GM19328 (cell line): ENCODE measurements around the gene TTC6.

Experiments
- ATAC-seq: cut with Tn5 transposase; IDR thresholded peaks from one replicate; pipeline ENCODE4 v1.9.1; 2021; ENCODE audit warnings: mild to moderate bottlenecking, moderate library complexity; ENCODE audit not compliant: unreplicated experiment

The TTC6 gene

DNA sequence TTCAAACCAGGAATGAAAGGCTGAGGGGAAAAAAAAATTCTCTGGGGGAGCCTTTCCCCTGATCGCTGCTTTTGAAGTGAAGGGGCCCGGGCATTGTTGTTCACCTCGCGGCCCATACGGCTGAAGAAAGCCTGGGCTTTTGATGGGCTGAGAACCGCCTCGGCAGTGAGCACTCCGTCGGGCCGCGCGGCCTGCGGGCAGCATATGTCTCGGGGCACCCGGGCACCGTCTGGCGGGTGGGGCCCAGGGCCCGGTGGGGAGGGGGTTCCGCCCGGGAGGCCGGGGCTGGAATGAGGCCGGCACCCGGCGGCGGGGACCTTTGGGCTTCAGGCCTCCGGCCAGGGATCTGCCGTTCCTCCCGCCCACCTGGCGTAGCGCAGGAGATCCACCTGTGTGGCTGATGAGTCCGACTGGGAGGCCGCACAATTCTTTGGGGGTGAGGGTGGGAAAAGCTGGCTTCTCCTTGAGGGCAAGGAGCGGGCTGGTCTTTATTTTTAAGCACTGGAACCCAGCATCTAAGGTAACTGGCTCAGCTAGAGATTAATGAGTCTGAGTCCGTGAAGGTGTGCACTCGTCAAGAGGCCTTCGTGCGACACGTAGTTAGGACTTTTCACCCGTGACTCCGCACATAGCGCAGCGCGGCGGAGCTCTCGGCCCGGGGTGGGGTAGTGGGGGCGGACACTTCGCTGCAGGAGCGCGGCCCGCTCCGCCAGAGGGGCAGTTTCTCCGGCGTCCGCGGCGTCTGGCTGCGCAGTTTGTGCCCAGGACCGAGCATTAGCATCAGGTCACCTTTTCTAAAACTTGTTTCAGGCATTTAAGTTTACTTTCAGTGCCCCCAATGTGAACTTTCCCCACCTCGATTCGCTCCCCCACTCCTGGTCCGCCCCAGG is 11.0 kb upstream of the TTC6 start:
- no peak for ATAC-seq

DNA sequence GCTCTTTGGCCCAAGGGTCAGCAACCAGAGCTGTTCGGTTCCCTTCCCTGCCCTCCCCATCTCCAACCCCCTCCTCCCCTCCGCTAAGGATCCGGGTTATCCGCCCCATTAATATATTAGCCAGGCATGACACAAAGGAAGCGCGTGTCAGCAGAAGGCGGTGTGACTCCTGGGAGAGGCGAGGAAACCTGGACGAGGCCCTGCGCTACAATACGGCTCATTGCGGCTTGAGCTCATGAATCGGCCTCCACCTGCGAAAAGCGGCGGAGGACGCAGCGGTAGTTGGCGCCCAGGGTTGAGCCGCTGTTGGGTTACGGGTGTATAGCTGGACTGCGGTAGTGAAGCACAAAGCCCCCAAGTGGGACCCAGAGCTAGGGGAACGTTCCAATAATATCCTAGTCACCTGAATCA is 10.3 kb upstream of the TTC6 start:
- no peak for ATAC-seq

DNA sequence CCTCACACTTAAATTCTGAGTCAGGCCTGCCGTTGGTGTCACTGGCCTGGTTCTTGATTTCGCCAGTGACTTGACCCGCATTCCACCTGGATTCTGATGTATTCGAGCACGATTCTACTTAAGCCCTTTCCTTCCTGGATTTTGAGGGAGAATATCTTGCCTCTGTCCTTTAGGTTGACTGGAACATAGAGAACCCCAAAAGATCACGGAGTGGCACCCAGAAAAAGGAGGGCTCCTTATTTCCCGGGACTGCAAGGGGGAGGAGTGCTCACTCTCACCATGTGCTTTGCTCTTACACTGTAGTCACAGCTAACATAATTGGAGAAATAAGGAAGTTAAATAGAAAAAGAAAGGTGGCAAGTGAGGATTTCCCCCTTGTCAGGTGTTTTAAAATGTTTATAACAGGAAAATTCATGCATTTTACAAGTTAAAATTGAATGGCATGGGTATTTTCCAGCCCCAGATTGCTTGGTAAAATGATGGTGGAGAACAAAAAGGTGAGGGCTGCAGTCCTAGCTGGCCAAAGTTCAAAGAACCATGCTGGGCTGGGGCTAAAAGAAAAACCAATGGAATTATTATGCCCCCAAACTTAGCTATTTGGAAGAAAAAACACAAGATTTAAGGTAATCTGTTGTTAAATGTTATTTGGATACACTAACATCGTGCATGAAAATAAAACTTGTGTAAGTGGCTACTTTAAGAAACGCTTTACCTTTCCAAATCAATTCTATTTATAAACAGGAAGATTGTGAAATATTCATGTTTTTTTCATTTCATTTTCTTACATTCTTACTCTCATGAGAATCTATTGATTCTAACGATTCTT is 9.2 kb upstream of the TTC6 start:
- no peak for ATAC-seq

DNA sequence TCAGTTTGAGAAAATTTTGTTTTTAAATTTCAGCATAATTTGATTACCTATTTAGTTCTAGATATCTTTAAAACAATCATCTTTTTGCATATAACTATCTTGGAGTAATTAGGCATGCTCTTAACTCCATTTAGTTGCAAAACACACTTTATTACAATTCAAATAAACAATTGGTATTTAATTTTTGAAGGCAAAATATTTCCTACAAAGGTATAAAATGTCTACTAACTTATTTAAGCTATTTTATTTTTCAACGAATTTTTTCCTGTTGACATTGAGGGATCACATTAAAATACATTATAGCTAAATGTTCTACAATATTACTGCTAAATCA is 8.7 kb upstream of the TTC6 start:
- ATAC-seq = no peak

DNA sequence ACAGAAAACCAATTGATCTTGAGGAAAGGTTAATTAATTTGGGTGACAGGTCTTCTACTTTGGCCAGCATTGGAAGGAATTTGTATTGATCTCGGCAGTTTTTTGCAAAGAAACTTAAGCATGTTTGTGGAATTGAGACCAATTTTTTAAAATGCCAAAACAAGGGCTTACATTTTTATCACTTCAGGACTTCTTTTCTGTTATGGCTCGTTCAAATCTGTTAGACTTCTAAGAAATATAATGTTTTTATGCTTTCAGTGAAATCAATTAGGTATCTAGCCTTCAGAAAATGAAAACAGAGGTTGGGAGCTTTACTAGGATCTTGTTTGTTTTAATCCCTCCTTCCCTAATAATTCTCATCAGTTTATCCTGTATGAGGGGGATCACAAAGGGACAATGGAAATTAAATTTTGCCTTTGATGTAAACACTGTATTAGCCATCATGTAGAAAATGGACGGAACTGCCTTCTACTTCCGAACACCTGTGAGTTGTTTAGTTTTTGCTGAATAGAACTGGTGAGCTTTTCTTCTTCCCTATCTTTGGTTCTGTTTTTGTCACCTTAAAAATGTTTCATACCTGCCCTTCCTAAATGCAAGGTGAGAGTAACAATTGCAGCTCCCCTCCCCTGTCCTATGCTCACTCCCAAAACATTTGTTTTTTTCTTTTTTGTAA is 8.2 kb upstream of the TTC6 start:
- no peak for ATAC-seq

DNA sequence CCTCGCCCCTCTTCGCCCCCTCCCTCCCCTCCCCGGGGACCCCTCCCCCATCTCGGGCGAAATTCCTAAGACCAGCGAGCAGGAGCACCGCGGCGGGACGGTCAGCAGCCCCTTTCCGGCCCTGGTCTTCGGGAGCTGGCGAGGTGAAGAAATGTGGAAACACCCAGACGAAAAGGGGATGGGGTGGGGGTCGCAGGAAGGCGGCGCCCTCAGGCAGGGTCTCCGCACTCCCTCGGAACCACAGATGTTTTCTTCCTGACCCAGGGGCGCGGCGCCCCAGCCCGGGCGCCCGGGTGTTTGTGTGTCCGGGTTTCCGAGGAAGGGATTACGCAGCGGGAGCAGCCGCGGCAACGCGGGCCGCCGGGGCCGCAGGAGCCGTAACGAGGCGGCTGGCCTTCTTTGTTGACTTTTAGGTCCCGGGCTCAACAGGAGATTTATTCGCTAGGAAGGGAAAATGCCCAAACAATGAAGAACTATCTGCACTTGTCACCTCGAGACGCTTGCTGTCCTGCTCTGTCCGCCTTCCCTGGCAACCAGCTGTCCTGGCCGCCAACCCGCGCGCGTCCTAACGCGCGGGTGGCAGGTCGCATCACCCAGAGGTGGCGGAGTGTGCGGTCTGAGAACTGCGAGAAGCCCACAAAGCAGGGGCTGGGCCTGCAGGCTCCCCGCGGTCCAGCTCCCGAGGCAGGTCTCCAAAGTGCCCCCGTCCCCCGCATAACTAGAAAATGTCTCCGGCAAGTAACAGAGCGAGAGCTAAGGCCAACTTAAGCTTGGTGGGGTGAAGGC is 7.4 kb upstream of the TTC6 start:
- no peak for ATAC-seq

DNA sequence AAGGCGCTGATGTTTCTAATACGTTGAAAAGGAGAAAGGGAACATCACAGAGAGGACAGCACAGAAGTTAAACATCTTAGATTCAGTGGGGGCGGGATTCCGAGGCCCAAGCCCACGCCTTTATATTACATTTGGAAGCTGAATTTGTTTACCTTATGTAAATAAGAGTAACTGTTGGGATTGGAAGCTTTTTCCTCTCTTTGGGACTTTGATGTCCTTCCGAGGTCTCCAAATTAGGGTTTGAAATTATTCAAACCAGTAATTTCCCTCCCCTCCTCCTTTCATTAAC is 6.8 kb upstream of the TTC6 start:
- no peak for ATAC-seq

DNA sequence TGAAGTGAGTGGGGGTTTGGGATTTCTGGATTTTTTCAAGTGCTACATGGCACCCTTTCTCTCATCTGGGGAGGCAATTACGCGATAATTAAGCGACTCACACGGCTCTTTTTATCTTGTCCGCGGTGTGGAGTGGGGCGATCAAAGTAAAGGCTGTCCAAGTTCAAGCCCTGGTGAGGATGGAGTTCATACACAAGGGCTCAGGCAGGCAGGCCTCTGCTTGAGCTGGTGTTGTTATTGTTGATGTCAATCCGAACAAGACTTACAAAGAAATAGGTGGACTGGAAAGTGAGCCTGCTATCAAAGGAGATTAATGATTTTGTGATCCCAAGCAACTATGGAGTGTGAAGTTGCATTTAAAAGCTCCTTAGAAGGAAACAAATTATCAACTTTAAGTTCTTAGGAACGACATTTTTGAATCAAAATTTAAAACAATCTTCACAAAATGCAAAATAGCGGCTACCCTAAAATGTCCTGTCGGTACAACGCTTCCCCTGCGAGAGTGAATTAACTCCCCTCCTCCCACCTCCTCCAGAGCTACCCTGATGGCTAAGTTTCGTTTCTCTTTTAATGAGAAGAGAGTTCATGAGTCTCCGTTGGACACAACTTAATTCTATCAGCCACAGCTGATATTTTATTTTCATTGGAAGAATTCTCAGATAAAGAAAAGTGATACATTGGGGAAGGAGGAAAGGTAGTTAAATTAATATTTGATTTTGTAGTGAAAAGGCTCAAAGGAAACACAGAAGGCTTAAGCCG is 6.3 kb upstream of the TTC6 start:
- no peak for ATAC-seq

DNA sequence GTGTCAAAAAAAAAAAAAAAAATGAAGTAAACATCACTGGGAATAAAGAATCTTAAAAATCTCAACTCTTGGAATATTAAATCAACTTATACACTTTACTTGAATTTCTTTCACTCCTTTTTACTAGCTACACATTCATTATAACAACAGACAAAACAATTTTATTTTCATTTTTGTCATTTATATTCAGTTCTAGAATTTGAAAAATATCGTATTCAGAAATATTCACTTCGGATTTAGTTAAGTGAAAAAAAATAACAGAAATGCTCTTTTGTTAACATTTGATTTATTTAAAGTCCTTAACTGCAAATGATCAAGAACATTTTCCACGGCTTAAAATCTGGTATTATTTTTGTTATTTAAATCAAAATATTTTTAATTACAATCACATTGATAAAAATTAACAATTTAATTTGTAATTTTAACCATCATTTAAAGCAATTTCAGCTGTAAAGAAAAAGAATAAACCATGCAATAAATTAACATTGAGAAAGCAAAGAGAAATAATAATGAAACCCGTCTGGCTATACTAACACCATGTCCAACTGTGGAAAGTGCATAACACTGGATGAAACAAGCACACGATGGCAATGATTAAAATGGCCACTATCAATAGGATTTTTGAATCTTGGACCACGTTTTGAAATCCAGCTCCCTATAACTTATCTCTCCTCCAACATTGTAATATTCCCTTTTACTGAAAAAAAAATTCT is 5.6 kb upstream of the TTC6 start:
- no peak for ATAC-seq

DNA sequence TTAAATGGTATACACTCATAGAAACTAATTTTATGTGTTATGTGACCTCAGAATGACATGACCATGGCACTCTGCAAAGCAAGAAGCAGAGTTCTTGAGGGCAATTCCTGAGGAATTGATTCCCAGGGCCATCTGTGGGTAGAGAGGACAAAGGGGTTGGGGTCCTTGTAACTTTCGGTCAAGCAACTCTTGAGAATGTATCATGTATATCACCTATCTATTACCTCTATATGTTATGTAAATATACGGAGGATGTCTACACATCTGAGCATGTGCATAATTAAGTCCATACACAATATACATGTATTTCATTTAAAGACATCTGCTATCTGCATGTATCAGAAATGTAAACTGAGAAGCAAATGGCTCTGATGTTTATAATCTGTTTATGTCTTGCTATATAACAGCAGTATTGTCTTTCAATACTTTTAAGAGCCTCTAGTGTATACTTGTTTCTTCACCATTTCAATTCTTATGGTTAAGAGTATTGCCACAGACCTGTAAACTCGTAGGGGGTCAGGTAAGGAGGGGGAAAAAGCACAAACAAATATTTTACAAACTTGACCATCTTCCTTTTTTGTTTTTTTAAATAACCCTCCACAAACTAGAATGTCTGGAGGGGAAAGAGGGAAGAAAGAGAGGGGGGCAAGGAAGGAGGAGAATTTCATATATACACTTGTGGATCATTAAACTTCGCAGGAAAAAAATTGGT is 4.8 kb upstream of the TTC6 start:
- no peak for ATAC-seq

DNA sequence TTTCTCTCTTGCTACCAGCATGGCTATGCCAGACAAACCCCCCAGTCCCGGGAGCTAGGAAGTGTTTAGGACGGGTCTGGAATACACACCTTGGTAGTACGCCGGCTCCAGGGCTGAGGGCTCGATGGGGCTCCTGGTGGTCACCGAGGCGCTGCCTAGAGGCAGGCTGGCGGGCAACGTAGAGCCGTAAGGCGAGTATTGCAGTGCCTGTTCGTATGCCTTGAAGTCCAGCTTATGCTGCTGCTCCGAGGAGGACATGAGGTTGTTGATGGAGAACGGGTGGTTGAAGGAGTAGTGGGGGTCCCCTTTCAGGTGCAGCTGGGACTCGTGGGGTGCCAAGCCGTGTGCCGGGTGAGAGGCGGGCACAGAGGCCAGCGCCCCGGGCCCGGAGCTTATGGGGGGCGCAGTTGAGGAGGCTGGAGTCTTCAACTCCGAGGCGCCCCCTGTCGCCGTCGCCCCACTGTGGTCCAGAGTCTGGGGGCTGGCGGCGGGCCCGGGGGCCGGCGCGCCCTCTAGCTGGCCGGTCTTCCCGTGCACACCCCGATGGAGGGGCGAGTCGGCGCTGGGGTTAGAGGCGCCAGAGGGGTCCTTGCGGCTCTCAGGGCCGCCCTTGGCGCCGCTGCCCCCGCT is 4.0 kb upstream of the TTC6 start:
- no peak for ATAC-seq

DNA sequence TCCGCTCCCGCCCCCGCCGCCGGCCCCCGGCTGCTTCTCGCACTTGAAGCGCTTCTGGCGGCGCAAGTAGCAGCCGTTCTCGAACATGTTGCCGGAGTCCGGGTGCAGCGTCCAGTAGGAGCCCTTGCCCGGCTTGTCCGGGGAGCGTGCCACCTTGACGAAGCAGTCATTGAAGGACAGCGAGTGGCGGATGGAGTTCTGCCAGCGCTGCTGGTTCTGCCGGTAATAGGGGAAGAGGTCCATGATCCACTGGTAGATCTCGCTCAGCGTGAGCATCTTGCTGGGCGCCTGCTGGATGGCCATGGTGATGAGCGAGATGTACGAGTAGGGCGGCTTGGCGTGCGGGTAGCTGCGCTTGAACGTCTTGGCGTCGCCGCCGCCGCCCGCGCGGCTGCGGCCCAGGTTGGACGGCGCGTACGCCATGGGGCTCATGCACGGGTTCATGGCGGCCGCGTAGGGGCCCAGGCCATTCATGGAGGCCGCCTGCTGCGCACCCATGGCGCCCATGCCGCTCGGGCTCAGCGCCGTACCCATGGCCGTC is 3.4 kb upstream of the TTC6 start:
- no peak for ATAC-seq

DNA sequence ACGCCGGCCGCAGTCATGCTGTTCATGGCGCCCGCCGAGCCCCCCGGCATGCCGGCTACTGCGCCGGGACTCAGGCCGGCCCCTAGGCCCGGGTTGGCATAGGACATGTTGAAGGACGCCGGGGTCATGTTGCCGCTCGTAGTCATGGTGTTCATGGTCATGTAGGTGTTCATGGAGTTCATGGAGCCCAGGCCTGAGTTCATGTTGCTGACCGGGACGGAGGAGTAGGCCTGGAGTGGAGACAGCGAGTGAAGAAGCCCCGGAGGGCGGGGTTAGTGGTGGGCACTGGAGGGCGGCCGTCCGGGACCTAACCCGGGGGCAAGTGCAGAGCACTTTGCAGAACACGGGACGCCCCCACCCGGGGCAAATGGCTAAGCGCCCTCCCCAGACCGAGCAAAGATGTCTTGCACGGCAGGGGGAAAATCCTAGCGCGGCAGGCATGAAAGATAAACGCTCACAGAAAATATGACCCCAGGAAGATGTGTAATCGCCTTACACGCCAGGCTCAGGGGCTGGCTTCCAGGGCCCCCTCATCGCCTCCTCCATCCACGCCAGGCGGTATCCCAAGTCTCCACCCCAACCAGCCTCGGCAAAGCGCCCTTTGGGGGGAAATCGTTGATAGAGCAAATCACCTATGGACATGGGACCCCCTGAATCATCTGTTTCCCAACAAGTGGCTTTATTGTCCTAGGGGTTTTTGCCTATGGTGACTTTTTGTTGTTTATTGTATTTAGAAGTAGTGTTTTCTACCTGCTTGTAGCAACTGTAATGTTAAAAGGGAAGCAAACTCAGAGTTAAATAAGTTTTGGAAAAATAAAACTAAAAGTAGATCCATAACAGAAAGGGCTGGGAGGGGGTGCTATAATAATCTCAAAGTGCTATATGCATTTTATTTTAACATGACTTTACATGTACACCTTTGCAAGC is 2.7 kb upstream of the TTC6 start:
- ATAC-seq = no peak

DNA sequence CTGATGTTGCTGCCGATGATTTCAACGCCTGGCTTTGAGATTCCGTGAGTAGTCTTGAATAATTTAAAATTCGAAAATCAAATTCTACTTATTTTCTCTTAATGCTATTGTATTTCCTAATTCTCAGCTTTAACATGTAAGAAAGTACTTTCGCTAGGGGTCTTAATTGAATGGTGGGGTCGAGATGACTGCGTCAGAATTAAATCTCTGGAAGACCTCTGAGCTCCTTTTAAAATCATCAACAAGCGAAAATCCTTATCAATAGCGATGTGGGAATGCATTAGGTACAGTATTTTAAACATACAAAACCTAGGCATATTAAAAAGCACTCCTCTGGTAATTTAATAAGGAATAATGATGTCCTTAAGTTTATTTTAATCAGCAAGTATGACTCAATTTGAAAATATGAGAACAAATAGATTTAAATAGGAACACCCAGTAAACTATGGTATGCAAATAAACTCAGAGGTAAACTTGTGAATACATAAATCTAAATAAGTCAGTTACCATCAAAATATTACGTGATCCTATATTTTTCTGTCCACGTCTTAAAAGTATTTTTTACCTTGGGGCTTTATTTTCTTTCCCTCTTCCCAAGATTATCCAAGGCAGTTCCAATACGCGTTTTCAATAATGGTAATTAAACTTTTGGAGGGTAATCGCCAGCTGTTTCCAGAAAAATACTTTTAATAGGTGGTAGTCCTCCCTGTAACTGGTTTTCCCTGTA is 1.8 kb upstream of the TTC6 start:
- ATAC-seq = no peak

DNA sequence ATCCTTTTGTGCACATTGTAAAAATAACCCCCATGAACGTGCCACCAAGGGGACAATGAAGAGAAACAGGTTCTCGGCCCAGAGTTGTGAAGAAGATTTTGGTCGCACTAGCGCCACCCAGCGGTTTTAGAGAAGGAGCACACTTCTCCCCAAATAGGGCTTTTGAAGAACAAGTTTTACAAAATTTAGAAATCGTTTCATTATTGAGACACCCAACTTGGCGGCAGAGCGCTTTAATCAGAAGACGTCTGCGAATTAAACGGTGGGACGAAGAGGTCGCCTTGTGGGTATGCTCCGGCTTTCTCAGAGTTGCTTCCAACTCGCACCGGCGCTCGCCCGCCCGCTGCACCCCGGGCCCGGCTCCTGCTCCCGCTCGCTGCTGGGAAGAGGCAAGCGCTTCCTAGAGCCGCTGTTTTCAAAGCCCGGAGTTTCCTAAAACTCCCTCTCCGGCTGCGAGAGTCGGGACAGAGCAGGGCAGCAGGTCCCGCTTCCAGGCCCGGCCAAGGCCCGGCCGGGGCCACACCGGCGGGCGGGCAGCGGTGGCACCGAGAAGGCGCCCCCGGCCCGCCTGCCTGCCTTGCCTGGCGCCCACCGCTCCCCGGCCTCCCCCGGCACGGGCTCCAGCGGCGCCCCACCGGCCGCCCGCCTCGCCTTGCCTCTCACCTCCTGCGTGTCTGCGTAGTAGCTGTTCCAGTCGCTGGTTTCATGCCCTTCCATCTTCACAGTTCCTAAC is 1.0 kb upstream of the TTC6 start:
- ATAC-seq = no peak
